HCT116 (cell line): Measurements from ENCODE around the gene RAPSN. TPM values are rescaled to one million over a fixed set of nuclear protein-coding genes. Genes with fewer than 3 reads are reported as not detected.

Source experiments
- ATAC-seq: fragments of 200-7000 bp; cut with Tn5 transposase; 2 replicates; pipeline ENCODE4 v1.9.1; 2020; ENCODE audit warnings: mild to moderate bottlenecking, moderate library complexity
- BruUV-seq: library from RNA; stranded (reverse); fragments of 400-500 nt; replicated peaks from 2 replicates; lab custom pipeline; 2021; lab: Mats Ljungman, UMichigan
- CTCF ChIA-PET: fragments of 300-600 bp; sonication (Branson Sonifier 250); formaldehyde crosslinking; loops from one replicate; lab custom pipeline; 2021; ENCODE audit warnings: antibody characterized with exemption; lab: Charles Lee
- POLR2A ChIA-PET: fragments of 300-600, 350-600 bp; sonication (Branson Sonifier 250); formaldehyde crosslinking; loops from one replicate; lab custom pipeline; 2021; ENCODE audit warnings: antibody characterized with exemption; lab: Charles Lee
- RAD21 ChIA-PET, 2 experiments: fragments of 300-600 bp; sonication (Branson Sonifier 250); formaldehyde crosslinking; loops; one replicate each; lab custom pipeline; 2023; ENCODE audit warnings: low total read pairs in 2 of 2; ENCODE audit not compliant: uncharacterized antibody in 2 of 2, unreplicated experiment in 2 of 2, low non-redundant PET in 1 of 2; lab: Charles Lee
- DNase-seq: peaks from one replicate; pipeline ENCODE4 v3.0.0-alpha.2; 2010; ENCODE audit warnings: low read depth, low spot score
- H2AFZ ChIP-seq: fragments of 200-600 bp; shearing (Covaris generic), sonication (generic); 2 replicates; pipeline ENCODE4 v1.6.1; 2017; ENCODE audit warnings: low read depth, mixed run types, mixed read lengths, antibody characterized with exemption, low read length; ENCODE audit not compliant: poor library complexity, severe bottlenecking
- H3K27ac ChIP-seq: 2 replicates; pipeline ENCODE4 v1.5.1; 2012; ENCODE audit warnings: low read depth, low read length
- H3K27me3 ChIP-seq: fragments of 200-600 bp; sonication (generic); 2 replicates; pipeline ENCODE4 v1.6.1; 2016; ENCODE audit warnings: mixed run types, low read length, mixed read lengths; ENCODE audit not compliant: insufficient read depth
- H3K36me3 ChIP-seq, 2 experiments: fragments of 200-500 bp in 1 of 2; fragments of 200-600 bp in 1 of 2; sonication (Bioruptor generic) in 1 of 2; sonication (generic) in 1 of 2; 2 replicates each; pipeline versions ENCODE4 v1.5.1 to v1.6.1; 2014 to 2016; ENCODE audit warnings: low read length in 2 of 2, inconsistent platforms in 1 of 2, mixed read lengths in 1 of 2, mixed run types in 1 of 2; ENCODE audit not compliant: insufficient read depth in 2 of 2, control insufficient read depth in 1 of 2
- H3K4me1 ChIP-seq, 2 experiments: fragments of 200-600 bp in 1 of 2; sonication (generic) in 1 of 2; 2 replicates each; pipeline versions ENCODE4 v1.5.1 to v1.6.1; 2012 to 2017; ENCODE audit warnings: low read length in 2 of 2, inconsistent platforms in 1 of 2, mild to moderate bottlenecking in 1 of 2, mixed read lengths in 1 of 2, mixed run types in 1 of 2, moderate library complexity in 1 of 2; ENCODE audit not compliant: insufficient read depth in 2 of 2, control insufficient read depth in 1 of 2
- H3K4me2 ChIP-seq: fragments of 200-600 bp; sonication (generic); 2 replicates; pipeline ENCODE4 v1.6.1; 2017; ENCODE audit warnings: mixed run types, low read length, mixed read lengths
- H3K4me3 ChIP-seq, 2 experiments: fragments of 200-600 bp in 1 of 2; sonication (generic) in 1 of 2; replicated peaks in 1 of 2; 2 replicates each; pipeline ENCODE4 v1.5.1; 2011 to 2016; ENCODE audit warnings: low read length in 2 of 2, control low read depth in 1 of 2, low read depth in 1 of 2, mild to moderate bottlenecking in 1 of 2, mixed read lengths in 1 of 2, mixed run types in 1 of 2
- H3K79me2 ChIP-seq: fragments of 200-600 bp; sonication (generic); 2 replicates; pipeline ENCODE4 v1.6.1; 2017; ENCODE audit warnings: mild to moderate bottlenecking, mixed run types, low read length, moderate library complexity, mixed read lengths; ENCODE audit not compliant: insufficient read depth
- H3K9ac ChIP-seq: fragments of 200-600 bp; sonication (generic); 2 replicates; pipeline ENCODE4 v1.6.1; 2016; ENCODE audit warnings: low read length, mixed read lengths
- H3K9me2 ChIP-seq: fragments of 200-600 bp; sonication (generic), shearing (Covaris generic); 2 replicates; pipeline ENCODE4 v1.6.1; 2017; ENCODE audit warnings: mixed run types, mild to moderate bottlenecking, moderate library complexity; ENCODE audit not compliant: insufficient read depth
- H3K9me3 ChIP-seq, 2 experiments: fragments of 200-500 bp in 1 of 2; fragments of 200-600 bp in 1 of 2; sonication (Bioruptor generic) in 1 of 2; sonication (generic) in 1 of 2; 2 replicates each; pipeline ENCODE4 v1.6.1; 2014 to 2017; ENCODE audit warnings: low read length in 2 of 2, mixed read lengths in 2 of 2, inconsistent platforms in 1 of 2, low read depth in 1 of 2, mild to moderate bottlenecking in 1 of 2, mixed run types in 1 of 2, moderate library complexity in 1 of 2; ENCODE audit not compliant: control insufficient read depth in 1 of 2, insufficient read depth in 1 of 2
- H4K20me1 ChIP-seq: fragments of 200-600 bp; sonication (generic), shearing (Covaris generic); 2 replicates; pipeline ENCODE4 v1.6.1; 2017; ENCODE audit warnings: mixed run types, mild to moderate bottlenecking, moderate library complexity; ENCODE audit not compliant: insufficient read depth
- ATF3 ChIP-seq: IDR thresholded peaks from 2 replicates; pipeline ENCODE4 v1.6.1; 2012
- CBX3 ChIP-seq: IDR thresholded peaks from 2 replicates; pipeline ENCODE4 v1.6.1; 2012; ENCODE audit warnings: low read depth
- CEBPB ChIP-seq: IDR thresholded peaks from 2 replicates; pipeline ENCODE4 v1.6.1; 2012; ENCODE audit warnings: low read depth
- EGR1 ChIP-seq: IDR thresholded peaks from 2 replicates; pipeline ENCODE4 v1.6.1; 2012; ENCODE audit warnings: low read depth
- ELF1 ChIP-seq: IDR thresholded peaks from 2 replicates; pipeline ENCODE4 v1.6.1; 2012; ENCODE audit warnings: low read depth, borderline replicate concordance
- EZH2 ChIP-seq: fragments of 200-600 bp; sonication (generic); IDR thresholded peaks from 2 replicates; pipeline ENCODE4 v1.6.1; 2017; ENCODE audit warnings: antibody characterized with exemption, mixed run types
- FOSL1 ChIP-seq: IDR thresholded peaks from 2 replicates; pipeline ENCODE4 v1.6.1; 2012; ENCODE audit warnings: low read depth
- POLR2A ChIP-seq: IDR thresholded peaks from 2 replicates; pipeline ENCODE4 v1.7.0; 2011; ENCODE audit warnings: borderline replicate concordance; ENCODE audit not compliant: insufficient read depth, insufficient read length; ENCODE audit errors: extremely low read depth
- RAD21 ChIP-seq: IDR thresholded peaks from 2 replicates; pipeline ENCODE4 v1.6.1; 2012; ENCODE audit warnings: low read depth, mild to moderate bottlenecking
- SIN3A ChIP-seq: IDR thresholded peaks from 2 replicates; pipeline ENCODE4 v1.6.1; 2012; ENCODE audit warnings: low read depth
- ZBTB33 ChIP-seq: IDR thresholded peaks from 2 replicates; pipeline ENCODE4 v1.6.1; 2011; ENCODE audit warnings: mild to moderate bottlenecking, low read length, moderate library complexity; ENCODE audit not compliant: insufficient replicate concordance; ENCODE audit errors: extremely low read depth
- ZFX ChIP-seq: fragments of 450-650 bp; IDR thresholded peaks from 2 replicates; pipeline ENCODE4 v1.6.1; 2017
- ZNF274 ChIP-seq: fragments of 200-500 bp; sonication (Bioruptor generic); IDR thresholded peaks from 2 replicates; pipeline ENCODE4 v1.6.1; 2014; ENCODE audit warnings: mild to moderate bottlenecking, low read depth, low read length, inconsistent platforms
- intact Hi-C: fragments of 100-400 bp; cut with micrococcal nuclease; formaldehyde crosslinking; loops from 2 replicates; pipeline ENCODE4 v1.10.0; 2022
- total RNA-seq: library from RNA; stranded (reverse); gene quantifications from one replicate; pipeline ENCODE4 v1.2.1, GENCODE V29; 2021; ENCODE audit not compliant: unreplicated experiment
- TF ChIP-seq, protein P1 (sequence below): IDR thresholded peaks from 2 replicates; pipeline ENCODE4 v1.6.1; 2012; ENCODE audit warnings: low read depth

RAPSN gene
- total RNA-seq, 1 experiment from 2014 or later, result 0.57 TPM

- H3K36me3 ChIP-seq, result no peaks in the 10 kb centered on the region
- RAD21 ChIA-PET, result no interaction called here
- H2AFZ ChIP-seq, result no peak overlapping the region
- no peak overlapping the region for H3K4me3 ChIP-seq
- intact Hi-C loops, result no loop called here
- H3K27ac ChIP-seq, result no peak overlapping the region
- H3K4me2 ChIP-seq, result no peak overlapping the region
- H3K9me3 ChIP-seq, result no peaks in the 10 kb centered on the region
- no peaks in the 10 kb centered on the region for H3K9me2 ChIP-seq
- POLR2A ChIA-PET, result no interaction called here
- DNase-seq (no peak), ATAC-seq (no peak)
- CTCF ChIA-PET, result interaction anchor here (1.3 kb wide), 1 partner anchor 19 kb away, joined by 7 read pairs; no protein-coding TSS in a partner anchor
- TF ChIP-seq ZNF274, result no peak
- no peak for TF ChIP-seq ZBTB33
- no peak for TF ChIP-seq ZFX
- no peak for TF ChIP-seq FOSL1
- no peak for TF ChIP-seq EGR1
- TF ChIP-seq SIN3A, result no peak
- TF ChIP-seq EZH2, result no peak
- TF ChIP-seq, protein P1, sequence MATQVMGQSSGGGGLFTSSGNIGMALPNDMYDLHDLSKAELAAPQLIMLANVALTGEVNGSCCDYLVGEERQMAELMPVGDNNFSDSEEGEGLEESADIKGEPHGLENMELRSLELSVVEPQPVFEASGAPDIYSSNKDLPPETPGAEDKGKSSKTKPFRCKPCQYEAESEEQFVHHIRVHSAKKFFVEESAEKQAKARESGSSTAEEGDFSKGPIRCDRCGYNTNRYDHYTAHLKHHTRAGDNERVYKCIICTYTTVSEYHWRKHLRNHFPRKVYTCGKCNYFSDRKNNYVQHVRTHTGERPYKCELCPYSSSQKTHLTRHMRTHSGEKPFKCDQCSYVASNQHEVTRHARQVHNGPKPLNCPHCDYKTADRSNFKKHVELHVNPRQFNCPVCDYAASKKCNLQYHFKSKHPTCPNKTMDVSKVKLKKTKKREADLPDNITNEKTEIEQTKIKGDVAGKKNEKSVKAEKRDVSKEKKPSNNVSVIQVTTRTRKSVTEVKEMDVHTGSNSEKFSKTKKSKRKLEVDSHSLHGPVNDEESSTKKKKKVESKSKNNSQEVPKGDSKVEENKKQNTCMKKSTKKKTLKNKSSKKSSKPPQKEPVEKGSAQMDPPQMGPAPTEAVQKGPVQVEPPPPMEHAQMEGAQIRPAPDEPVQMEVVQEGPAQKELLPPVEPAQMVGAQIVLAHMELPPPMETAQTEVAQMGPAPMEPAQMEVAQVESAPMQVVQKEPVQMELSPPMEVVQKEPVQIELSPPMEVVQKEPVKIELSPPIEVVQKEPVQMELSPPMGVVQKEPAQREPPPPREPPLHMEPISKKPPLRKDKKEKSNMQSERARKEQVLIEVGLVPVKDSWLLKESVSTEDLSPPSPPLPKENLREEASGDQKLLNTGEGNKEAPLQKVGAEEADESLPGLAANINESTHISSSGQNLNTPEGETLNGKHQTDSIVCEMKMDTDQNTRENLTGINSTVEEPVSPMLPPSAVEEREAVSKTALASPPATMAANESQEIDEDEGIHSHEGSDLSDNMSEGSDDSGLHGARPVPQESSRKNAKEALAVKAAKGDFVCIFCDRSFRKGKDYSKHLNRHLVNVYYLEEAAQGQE, result no peak
- TF ChIP-seq CBX3, result no peak
- TF ChIP-seq CEBPB, result no peak
- TF ChIP-seq ATF3, result no peak
- TF ChIP-seq RAD21, result no peak
- no peak for TF ChIP-seq POLR2A
- no peak for TF ChIP-seq ELF1
- H3K9ac ChIP-seq, result no peak overlapping the region
- H3K4me1 ChIP-seq, result no peaks in the 10 kb centered on the region
- H3K79me2 ChIP-seq, result no peaks in the 10 kb centered on the region
- no peaks in the 10 kb centered on the region for H3K27me3 ChIP-seq
- no TSS peak for BruUV-seq
- no peaks in the 10 kb centered on the region for H4K20me1 ChIP-seq
These were observed 55.5 kb downstream of the RAPSN start for GRCh38 chr11:47393163-47394049.
